Parathyroid adenoma (tissue), 2 donors: ENCODE results near the gene PCBP3.

Experiments
- H2AFZ ChIP-seq: fragments of 300-600 bp; sonication (generic); one replicate; pipeline ENCODE4 v1.7.0; 2017; ENCODE audit warnings: antibody characterized with exemption, mild to moderate bottlenecking
- H3K27ac ChIP-seq: fragments of 300-600 bp; sonication (generic); one replicate; pipeline ENCODE4 v1.7.0; 2017
- H3K27me3 ChIP-seq: fragments of 300-600 bp; sonication (generic); one replicate; pipeline ENCODE4 v1.7.0; 2017; ENCODE audit warnings: low read length; ENCODE audit not compliant: control insufficient read depth, insufficient read depth
- H3K36me3 ChIP-seq: fragments of 300-600 bp; sonication (generic); one replicate; pipeline ENCODE4 v1.7.0; 2017; ENCODE audit warnings: low read length; ENCODE audit not compliant: control insufficient read depth, insufficient read depth
- H3K4me1 ChIP-seq: fragments of 300-600 bp; sonication (generic); one replicate; pipeline ENCODE4 v1.7.0; 2017; ENCODE audit warnings: control low read depth
- H3K4me2 ChIP-seq: fragments of 300-600 bp; sonication (generic); one replicate; pipeline ENCODE4 v1.7.0; 2017; ENCODE audit warnings: low read length
- H3K4me3 ChIP-seq: fragments of 300-600 bp; sonication (generic); one replicate; pipeline ENCODE4 v1.7.0; 2017; ENCODE audit warnings: low read depth, low read length
- H3K79me2 ChIP-seq: fragments of 300-600 bp; sonication (generic); one replicate; pipeline ENCODE4 v1.7.0; 2017; ENCODE audit warnings: control low read depth
- H3K9ac ChIP-seq: fragments of 300-600 bp; sonication (generic); one replicate; pipeline ENCODE4 v1.7.0; 2017; ENCODE audit warnings: mild to moderate bottlenecking
- H3K9me3 ChIP-seq: fragments of 300-600 bp; sonication (generic); one replicate; pipeline ENCODE4 v1.7.0; 2017; ENCODE audit warnings: low read length; ENCODE audit not compliant: control insufficient read depth
- CTCF ChIP-seq: fragments of 300-600 bp; sonication (generic); IDR thresholded peaks from one replicate; pipeline ENCODE4 v1.7.0; 2017; ENCODE audit warnings: antibody characterized with exemption, mild to moderate bottlenecking
- donor health status: primary hyperparathyroidism.

The PCBP3 gene

GRCh38 chr21:45739218-45740087 is 95.9 kb downstream of the PCBP3 start:
- no peaks in the 10 kb centered on the region for H3K4me1 ChIP-seq
- H3K36me3 ChIP-seq = no peaks in the 10 kb centered on the region
- no peak overlapping the region for H3K4me2 ChIP-seq
- no peaks in the 10 kb centered on the region for H3K9me3 ChIP-seq
- TF ChIP-seq CTCF = no peak
- no peak overlapping the region for H2AFZ ChIP-seq
- H3K4me3 ChIP-seq = no peak overlapping the region
- no peaks in the 10 kb centered on the region for H3K27me3 ChIP-seq
- no peak overlapping the region for H3K27ac ChIP-seq
- H3K9ac ChIP-seq = no peak overlapping the region
- no peaks in the 10 kb centered on the region for H3K79me2 ChIP-seq

GRCh38 chr21:45740088-45740440 is 96.5 kb downstream of the PCBP3 start:
- Histone ChIP-seq H3K4me3 (no peak overlapping the region), H3K9me3 (no peaks in the 10 kb centered on the region), H3K4me1 (no peaks in the 10 kb centered on the region), H2AFZ (no peak overlapping the region), H3K27me3 (no peaks in the 10 kb centered on the region), H3K4me2 (no peak overlapping the region), H3K27ac (no peak overlapping the region), H3K9ac (no peak overlapping the region), H3K36me3 (no peaks in the 10 kb centered on the region), H3K79me2 (no peaks in the 10 kb centered on the region)
- TF ChIP-seq CTCF = no peak

- Histone ChIP-seq H3K4me3 (no peak overlapping the region), H3K4me1 (no peaks in the 10 kb centered on the region), H3K79me2 (no peaks in the 10 kb centered on the region), H3K4me2 (no peak overlapping the region), H3K27me3 (no peaks in the 10 kb centered on the region), H3K9ac (no peak overlapping the region), H2AFZ (no peak overlapping the region), H3K36me3 (no peaks in the 10 kb centered on the region), H3K9me3 (no peaks in the 10 kb centered on the region), H3K27ac (no peak overlapping the region)
- no peak for TF ChIP-seq CTCF
Measured at GRCh38 chr21:45740491-45741357, 97.2 kb downstream of the PCBP3 start.

- H2AFZ ChIP-seq = no peak overlapping the region
- no peaks in the 10 kb centered on the region for H3K79me2 ChIP-seq
- no peaks in the 10 kb centered on the region for H3K36me3 ChIP-seq
- H3K27me3 ChIP-seq = no peaks in the 10 kb centered on the region
- H3K9me3 ChIP-seq = no peaks in the 10 kb centered on the region
- no peak for TF ChIP-seq CTCF
- no peak overlapping the region for H3K27ac ChIP-seq
- H3K4me3 ChIP-seq = no peak overlapping the region
- no peak overlapping the region for H3K4me2 ChIP-seq
- H3K4me1 ChIP-seq = no peaks in the 10 kb centered on the region
- no peak overlapping the region for H3K9ac ChIP-seq
Measured at GRCh38 chr21:45741691-45742090, 98.2 kb downstream of the PCBP3 start.
